ENCODE data around the gene DCAF4. TPM values are rescaled to one million over a fixed set of nuclear protein-coding genes. Genes with fewer than 3 reads are reported as not detected.

Gene DCAF4
- polyA plus RNA-seq, 1 of the 3 experiments (the other 2 are of a cell fraction): 17.9 TPM

DNA sequence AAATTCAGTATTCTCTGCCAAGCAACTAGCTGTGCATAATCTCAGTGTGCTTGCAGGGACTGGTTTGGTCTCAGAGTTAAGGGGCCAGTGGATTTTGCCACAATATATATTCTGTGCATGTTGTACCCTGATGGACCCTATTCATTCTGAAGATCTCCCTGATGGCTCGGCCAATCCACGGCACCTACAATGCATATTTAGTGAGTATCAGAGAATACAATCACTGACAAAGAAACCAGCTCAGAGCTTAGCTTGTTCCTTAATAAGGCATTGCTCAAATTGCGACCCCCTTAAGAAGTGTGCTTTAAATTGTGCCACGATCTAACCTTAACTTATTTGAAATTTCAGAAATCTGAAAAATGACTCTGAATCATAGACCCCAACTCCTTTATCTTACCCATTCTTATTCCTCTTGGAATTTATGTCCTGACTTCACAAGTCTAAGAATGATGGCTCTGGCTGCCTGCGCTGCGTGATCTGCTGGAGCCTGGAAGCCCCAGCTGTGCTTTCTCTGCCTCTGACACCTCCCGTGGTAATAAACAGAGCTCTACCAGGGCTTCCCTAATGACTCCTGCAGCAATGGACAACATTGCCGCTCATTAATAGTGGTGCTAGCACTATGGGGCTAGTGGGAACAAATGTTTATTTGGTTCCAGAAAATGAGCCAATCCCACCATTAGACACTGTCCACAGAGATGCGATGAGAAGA is 9.0 kb upstream of the DCAF4 start:
- Histone ChIP-seq H3F3A (replicated peaks; ENCODE audit: insufficient read depth) (no peaks in the 10 kb centered on the region), H3K27ac (ENCODE audit: low read depth in 2 of 2, low read length in 1 of 2) (no peak overlapping the region), H3K79me2 (ENCODE audit: insufficient read depth) (no peaks in the 10 kb centered on the region), H4K20me1 (ENCODE audit: insufficient read depth) (no peaks in the 10 kb centered on the region), H3K9ac (no peak overlapping the region), H3K9me2 (no peaks in the 10 kb centered on the region), H3K27me3 (ENCODE audit: insufficient read depth) (no peaks in the 10 kb centered on the region), H2AFZ (ENCODE audit: low read depth) (no peak overlapping the region), H3K4me1 (ENCODE audit: control insufficient read depth in 1 of 2, insufficient read depth in 2 of 2, low read depth in 1 of 2, low read length in 1 of 2) (no peaks in the 10 kb centered on the region), H3K9me3 (no peaks in the 10 kb centered on the region), H3K4me2 (no peak overlapping the region), H3K36me3 (replicated peaks in 1 of 2; ENCODE audit: control insufficient read depth in 1 of 2, insufficient read depth in 2 of 2, low read length in 1 of 2) (no peaks in the 10 kb centered on the region), H3K4me3 (ENCODE audit: low read depth in 2 of 2, low read length in 1 of 2) (no peak overlapping the region)
- ChIA-PET POLR2A (no interaction called here), CTCF (interaction anchor here (0.6 to 1.7 kb wide), 4 partner anchors 12 to 717 kb away, joined by 3 to 11 read pairs (median 3); no protein-coding TSS in a partner anchor)
- 59% methylated on average over 7 of the region's 9 CpGs for WGBS (ENCODE audit: low lambda C conversion rate)
- TF ChIP-seq MAX (IDR thresholded peaks at IDR 0.05; ENCODE audit: low read depth): no peak
- no peak for TF ChIP-seq MXI1 (IDR thresholded peaks at IDR 0.05; ENCODE audit: low read depth, low read length)
- no peak for TF ChIP-seq ELF1 (IDR thresholded peaks at IDR 0.05)
- TF ChIP-seq GABPA (IDR thresholded peaks at IDR 0.05; ENCODE audit: low read depth): no peak
- TF ChIP-seq, protein P1, sequence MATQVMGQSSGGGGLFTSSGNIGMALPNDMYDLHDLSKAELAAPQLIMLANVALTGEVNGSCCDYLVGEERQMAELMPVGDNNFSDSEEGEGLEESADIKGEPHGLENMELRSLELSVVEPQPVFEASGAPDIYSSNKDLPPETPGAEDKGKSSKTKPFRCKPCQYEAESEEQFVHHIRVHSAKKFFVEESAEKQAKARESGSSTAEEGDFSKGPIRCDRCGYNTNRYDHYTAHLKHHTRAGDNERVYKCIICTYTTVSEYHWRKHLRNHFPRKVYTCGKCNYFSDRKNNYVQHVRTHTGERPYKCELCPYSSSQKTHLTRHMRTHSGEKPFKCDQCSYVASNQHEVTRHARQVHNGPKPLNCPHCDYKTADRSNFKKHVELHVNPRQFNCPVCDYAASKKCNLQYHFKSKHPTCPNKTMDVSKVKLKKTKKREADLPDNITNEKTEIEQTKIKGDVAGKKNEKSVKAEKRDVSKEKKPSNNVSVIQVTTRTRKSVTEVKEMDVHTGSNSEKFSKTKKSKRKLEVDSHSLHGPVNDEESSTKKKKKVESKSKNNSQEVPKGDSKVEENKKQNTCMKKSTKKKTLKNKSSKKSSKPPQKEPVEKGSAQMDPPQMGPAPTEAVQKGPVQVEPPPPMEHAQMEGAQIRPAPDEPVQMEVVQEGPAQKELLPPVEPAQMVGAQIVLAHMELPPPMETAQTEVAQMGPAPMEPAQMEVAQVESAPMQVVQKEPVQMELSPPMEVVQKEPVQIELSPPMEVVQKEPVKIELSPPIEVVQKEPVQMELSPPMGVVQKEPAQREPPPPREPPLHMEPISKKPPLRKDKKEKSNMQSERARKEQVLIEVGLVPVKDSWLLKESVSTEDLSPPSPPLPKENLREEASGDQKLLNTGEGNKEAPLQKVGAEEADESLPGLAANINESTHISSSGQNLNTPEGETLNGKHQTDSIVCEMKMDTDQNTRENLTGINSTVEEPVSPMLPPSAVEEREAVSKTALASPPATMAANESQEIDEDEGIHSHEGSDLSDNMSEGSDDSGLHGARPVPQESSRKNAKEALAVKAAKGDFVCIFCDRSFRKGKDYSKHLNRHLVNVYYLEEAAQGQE (IDR thresholded peaks at IDR 0.05; ENCODE audit: low read depth, low read length): no peak
- TF ChIP-seq TAF1 (IDR thresholded peaks at IDR 0.05; ENCODE audit: borderline replicate concordance, low read depth, low read length): no peak
- TF ChIP-seq YY1 (IDR thresholded peaks at IDR 0.05; ENCODE audit: low read depth): no peak
- TF ChIP-seq SMC3 (IDR thresholded peaks at IDR 0.05; ENCODE audit: low read depth, low read length): no peak
- no peak for TF ChIP-seq TEAD4 (IDR thresholded peaks at IDR 0.05; ENCODE audit: borderline replicate concordance, insufficient read depth)
- no peak for DNase-seq

GRCh38 chr14:72920008-72920407 is 6.3 kb upstream of the DCAF4 start:
- Histone ChIP-seq H4K20me1 (ENCODE audit: insufficient read depth) (no peaks in the 10 kb centered on the region), H2AFZ (ENCODE audit: low read depth) (no peak overlapping the region), H3K36me3 (replicated peaks in 1 of 2; ENCODE audit: control insufficient read depth in 1 of 2, insufficient read depth in 2 of 2, low read length in 1 of 2) (no peaks in the 10 kb centered on the region), H3K4me2 (no peak overlapping the region), H3F3A (replicated peaks; ENCODE audit: insufficient read depth) (no peaks in the 10 kb centered on the region), H3K4me3 (ENCODE audit: low read depth in 2 of 2, low read length in 1 of 2) (no peak overlapping the region), H3K79me2 (ENCODE audit: insufficient read depth) (no peaks in the 10 kb centered on the region), H3K9ac (no peak overlapping the region), H3K9me3 (no peaks in the 10 kb centered on the region), H3K27me3 (ENCODE audit: insufficient read depth) (no peaks in the 10 kb centered on the region), H3K27ac (ENCODE audit: low read depth in 2 of 2, low read length in 1 of 2) (no peak overlapping the region), H3K4me1 (ENCODE audit: control insufficient read depth in 1 of 2, insufficient read depth in 2 of 2, low read depth in 1 of 2, low read length in 1 of 2) (peaks cover 0 to 4% of the 10 kb centered on the region in 2 experiments; a peak in 1 of 4 replicates), H3K9me2 (no peaks in the 10 kb centered on the region)
- no peak for DNase-seq
- WGBS (ENCODE audit: low lambda C conversion rate): 83% methylated on average over 2 of the region's 2 CpGs
- ChIA-PET POLR2A (no interaction called here), CTCF (interaction anchor here (1.0 to 2.6 kb wide), 2 partner anchors 15 to 406 kb away, joined by 3 to 12 read pairs; no protein-coding TSS in a partner anchor)
- TF ChIP-seq USF2 (IDR thresholded peaks at IDR 0.05; ENCODE audit: borderline replicate concordance, low read depth, low read length) (no peak), RAD21 (IDR thresholded peaks at IDR 0.05; ENCODE audit: low read length) (no peak), EZH2phosphoT487 (IDR thresholded peaks at IDR 0.05; ENCODE audit: borderline replicate concordance, low read depth) (no peak), RXRA (IDR thresholded peaks at IDR 0.05; ENCODE audit: borderline replicate concordance, low read depth) (no peak), TCF12 (IDR thresholded peaks at IDR 0.05) (no peak), GATA2 (CRISPR knock-in tag; IDR thresholded peaks at IDR 0.05) (no peak), FOSL2 (IDR thresholded peaks at IDR 0.05; ENCODE audit: borderline replicate concordance, low read depth) (no peak)
- TF ChIP-seq, protein P2, sequence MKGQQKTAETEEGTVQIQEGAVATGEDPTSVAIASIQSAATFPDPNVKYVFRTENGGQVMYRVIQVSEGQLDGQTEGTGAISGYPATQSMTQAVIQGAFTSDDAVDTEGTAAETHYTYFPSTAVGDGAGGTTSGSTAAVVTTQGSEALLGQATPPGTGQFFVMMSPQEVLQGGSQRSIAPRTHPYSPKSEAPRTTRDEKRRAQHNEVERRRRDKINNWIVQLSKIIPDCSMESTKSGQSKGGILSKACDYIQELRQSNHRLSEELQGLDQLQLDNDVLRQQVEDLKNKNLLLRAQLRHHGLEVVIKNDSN (IDR thresholded peaks at IDR 0.05; ENCODE audit: borderline replicate concordance, low read depth): no peak
- TF ChIP-seq, protein P3, sequence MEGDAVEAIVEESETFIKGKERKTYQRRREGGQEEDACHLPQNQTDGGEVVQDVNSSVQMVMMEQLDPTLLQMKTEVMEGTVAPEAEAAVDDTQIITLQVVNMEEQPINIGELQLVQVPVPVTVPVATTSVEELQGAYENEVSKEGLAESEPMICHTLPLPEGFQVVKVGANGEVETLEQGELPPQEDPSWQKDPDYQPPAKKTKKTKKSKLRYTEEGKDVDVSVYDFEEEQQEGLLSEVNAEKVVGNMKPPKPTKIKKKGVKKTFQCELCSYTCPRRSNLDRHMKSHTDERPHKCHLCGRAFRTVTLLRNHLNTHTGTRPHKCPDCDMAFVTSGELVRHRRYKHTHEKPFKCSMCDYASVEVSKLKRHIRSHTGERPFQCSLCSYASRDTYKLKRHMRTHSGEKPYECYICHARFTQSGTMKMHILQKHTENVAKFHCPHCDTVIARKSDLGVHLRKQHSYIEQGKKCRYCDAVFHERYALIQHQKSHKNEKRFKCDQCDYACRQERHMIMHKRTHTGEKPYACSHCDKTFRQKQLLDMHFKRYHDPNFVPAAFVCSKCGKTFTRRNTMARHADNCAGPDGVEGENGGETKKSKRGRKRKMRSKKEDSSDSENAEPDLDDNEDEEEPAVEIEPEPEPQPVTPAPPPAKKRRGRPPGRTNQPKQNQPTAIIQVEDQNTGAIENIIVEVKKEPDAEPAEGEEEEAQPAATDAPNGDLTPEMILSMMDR (IDR thresholded peaks at IDR 0.05): peak; percentile 21; the same call in 1 of the 2 replicates
